Stimulated activated naive CD8-positive, alpha-beta T cell treated with anti-CD3 and anti-CD28 coated beads, Interleukin-15, Interleukin-2, amounts not matched to agents 100 ng/mL and 50 ng/mL, for 24 hours (primary cell): ENCODE results near the gene MRGPRF.
"Not testable (repeated sequence)": the region's sequence is repeated elsewhere in the genome, so short reads cannot be mapped to it uniquely, and the experiment has no call there.

Experiments used
- H3K27ac Mint-ChIP-seq: one replicate; pipeline ENCODE4 v1.8.0; 2021; ENCODE audit warnings: mild to moderate bottlenecking, mixed read lengths
- H3K27me3 Mint-ChIP-seq: one replicate; pipeline ENCODE4 v1.8.0; 2021; ENCODE audit warnings: mixed read lengths
- H3K36me3 Mint-ChIP-seq: one replicate; pipeline ENCODE4 v1.8.0; 2021; ENCODE audit warnings: low read depth, mixed read lengths
- H3K4me1 Mint-ChIP-seq: one replicate; pipeline ENCODE4 v1.8.0; 2021; ENCODE audit warnings: low read depth, mixed read lengths
- H3K4me3 Mint-ChIP-seq: one replicate; pipeline ENCODE4 v1.8.0; 2021; ENCODE audit warnings: mild to moderate bottlenecking, mixed read lengths
- H3K9me3 Mint-ChIP-seq: one replicate; pipeline ENCODE4 v1.8.0; 2021; ENCODE audit warnings: mixed read lengths

The MRGPRF gene

DNA sequence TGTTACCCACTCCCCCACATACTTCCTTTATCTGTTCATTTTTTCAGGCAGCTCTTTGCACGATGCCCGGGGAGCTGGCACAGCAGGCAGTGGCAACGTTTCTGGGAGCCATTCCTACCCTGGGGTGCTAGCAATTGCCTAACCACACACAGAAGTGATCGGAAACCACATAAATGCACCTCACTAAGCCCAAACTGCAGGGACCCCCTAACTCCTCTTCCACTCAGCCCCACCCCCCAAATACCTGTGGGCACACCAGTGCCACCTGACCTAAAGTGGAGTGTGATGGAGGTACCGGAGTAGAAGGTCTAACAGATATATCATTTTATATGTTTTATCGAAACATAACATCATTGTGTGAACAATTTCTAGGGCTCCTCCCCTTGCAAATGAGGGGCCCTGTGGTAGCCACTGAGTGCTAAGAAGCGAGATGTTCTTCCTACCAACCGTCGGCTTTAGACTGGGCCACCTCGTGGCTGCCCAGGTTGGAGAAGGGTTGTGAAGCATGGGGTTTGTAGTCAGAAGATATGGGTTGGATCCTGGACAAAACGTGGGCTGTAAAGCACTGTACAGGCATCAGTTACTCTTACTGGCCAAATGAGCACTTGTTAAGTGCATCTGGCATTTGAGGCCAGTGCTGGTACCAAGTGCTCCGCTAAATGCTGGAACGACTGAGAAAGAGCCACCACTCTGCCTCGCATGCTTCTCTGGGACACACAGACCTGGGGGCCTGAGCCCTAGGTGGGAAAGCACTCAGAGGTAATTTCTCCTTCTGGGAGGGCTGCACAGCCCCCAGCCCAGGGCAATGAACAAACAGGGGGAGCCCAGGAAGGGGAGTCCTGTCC, 35.0 kb downstream of the MRGPRF start:
- H3K36me3 Mint-ChIP-seq, result no peaks in the 10 kb centered on the region
- H3K27ac Mint-ChIP-seq, result no peak overlapping the region
- H3K4me1 Mint-ChIP-seq, result no peaks in the 10 kb centered on the region
- H3K4me3 Mint-ChIP-seq, result no peak overlapping the region
- peaks cover 23% of the 10 kb centered on the region for H3K27me3 Mint-ChIP-seq
- no peaks in the 10 kb centered on the region for H3K9me3 Mint-ChIP-seq

DNA sequence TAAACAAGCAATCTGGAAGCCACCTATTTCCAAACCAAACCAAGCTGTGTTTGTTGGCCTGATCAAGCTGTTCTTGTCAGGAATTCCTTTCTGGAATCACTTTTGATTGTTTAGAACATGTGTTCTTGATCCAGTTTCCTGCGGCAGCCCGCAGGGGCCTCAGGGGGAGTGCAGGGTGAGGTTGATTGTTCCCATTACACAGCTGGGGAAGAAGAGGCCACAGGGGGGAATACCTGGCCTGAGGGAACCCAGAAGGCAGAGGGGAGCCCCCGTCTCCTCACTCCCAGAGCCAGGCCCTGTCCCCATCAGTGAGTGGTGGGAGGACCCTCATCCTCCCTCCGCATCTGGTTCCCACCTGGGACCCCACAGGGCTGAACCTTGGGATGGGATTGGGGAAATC, 36.5 kb downstream of the MRGPRF start:
- Mint-ChIP-seq H3K36me3 (no peaks in the 10 kb centered on the region), H3K4me3 (no peak overlapping the region), H3K27ac (no peak overlapping the region), H3K9me3 (no peaks in the 10 kb centered on the region), H3K27me3 (peaks cover 11% of the 10 kb centered on the region), H3K4me1 (no peaks in the 10 kb centered on the region)

DNA sequence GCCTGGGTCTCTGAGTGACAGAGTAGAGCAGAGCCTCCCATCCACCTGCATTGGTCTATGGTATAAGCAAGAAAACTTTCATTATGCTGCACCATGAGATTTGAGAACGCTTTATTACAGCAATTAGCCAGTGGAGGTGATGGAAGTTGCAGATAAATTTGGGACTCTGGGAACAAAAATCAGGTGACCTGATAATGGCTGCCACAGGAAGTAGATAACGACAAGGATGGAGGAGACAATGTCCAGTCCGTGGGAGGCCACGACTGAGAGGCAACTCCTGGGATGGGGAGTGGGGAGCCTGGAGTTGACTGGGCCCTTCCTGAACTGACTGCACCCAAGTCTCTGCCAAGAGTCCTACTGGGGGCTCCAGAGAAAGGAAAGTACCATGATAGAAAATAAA, 37.0 kb downstream of the MRGPRF start:
- Mint-ChIP-seq H3K36me3 (no peaks in the 10 kb centered on the region), H3K4me1 (no peaks in the 10 kb centered on the region), H3K27ac (no peak overlapping the region), H3K9me3 (no peaks in the 10 kb centered on the region), H3K27me3 (peaks cover 13% of the 10 kb centered on the region), H3K4me3 (no peak overlapping the region)

DNA sequence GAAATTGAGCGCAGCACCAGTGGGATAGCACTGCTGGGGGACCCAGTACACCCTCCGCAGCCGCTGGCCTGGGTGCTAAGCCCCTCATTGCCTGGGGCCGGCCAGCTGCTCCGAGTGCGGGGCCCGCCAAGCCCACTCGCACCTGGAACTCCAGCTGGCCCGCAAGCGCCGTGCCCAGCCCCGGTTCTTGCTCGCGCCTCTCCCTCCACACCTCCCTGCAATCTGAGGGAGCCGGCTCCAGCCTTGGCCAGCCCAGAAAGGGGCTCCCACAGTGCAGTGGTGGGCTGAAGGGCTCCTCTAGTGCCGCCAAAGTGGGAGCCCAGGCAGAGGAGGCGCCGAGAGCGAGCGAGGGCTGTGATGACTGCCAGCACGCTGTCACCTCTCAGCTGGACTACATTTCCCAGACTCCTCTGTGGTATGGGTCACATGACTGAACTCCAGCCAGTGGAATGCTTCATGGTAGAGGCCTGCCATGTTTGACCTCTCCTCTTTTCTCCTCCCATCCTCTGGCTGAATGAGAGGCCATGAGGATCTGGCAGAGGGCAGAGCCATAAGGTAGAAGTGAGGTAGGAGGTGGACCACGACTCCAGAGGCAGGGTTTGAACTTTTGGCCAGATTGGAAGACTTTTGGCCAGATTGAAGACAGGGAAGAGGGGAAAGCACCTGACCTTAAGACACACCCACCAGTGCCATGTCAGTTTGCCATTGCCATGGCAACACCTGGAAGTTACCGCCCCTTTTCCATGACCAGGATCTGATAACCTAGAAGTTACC, 38.4 kb downstream of the MRGPRF start:
- H3K27ac Mint-ChIP-seq, result no peak overlapping the region
- H3K9me3 Mint-ChIP-seq, result no peaks in the 10 kb centered on the region
- H3K27me3 Mint-ChIP-seq, result peaks cover 18% of the 10 kb centered on the region
- no peaks in the 10 kb centered on the region for H3K4me1 Mint-ChIP-seq
- no peak overlapping the region for H3K4me3 Mint-ChIP-seq
- H3K36me3 Mint-ChIP-seq, result no peaks in the 10 kb centered on the region

DNA sequence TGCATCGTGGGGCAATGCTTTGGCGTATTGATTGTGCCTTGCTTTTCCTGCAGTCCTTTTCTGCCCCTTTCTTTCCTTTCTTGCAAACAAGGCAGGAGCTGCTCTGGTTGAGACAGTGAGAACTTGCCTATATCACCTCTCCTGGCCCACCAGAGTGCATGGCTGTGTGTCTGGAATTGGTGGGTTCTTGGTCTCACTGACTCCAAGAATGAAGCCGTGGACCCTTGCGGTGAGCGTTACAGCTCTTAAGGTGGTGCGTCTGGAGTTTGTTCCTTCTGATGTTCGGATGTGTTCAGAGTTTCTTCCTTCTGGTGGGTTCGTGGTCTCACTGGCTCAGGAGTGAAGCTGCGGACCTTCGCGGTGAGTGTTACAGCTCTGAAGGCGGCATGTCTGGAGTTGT, 39.3 kb downstream of the MRGPRF start:
- peaks cover 10% of the 10 kb centered on the region for H3K27me3 Mint-ChIP-seq
- not testable (repeated sequence) for H3K27ac Mint-ChIP-seq, H3K4me1 Mint-ChIP-seq, H3K9me3 Mint-ChIP-seq, H3K4me3 Mint-ChIP-seq, H3K36me3 Mint-ChIP-seq

DNA sequence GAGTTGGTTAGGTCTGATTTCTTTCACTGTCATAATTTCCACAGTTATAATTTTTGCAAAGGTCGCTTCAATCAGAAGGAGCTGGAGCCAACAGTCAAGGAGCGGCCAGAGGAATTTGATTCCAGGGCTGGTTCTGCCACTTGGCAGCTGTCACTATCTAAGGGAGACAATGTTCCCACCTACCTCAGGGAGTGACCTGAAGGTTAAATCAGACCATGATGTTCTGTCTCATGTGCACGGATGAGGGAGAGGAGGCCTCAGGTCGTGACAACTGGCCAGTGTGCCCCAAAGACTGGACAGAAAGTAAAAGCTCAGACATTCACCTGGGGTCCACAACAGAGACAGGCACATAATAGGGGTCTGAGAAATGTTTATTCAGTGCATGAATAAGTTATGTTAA, 39.8 kb downstream of the MRGPRF start:
- no peaks in the 10 kb centered on the region for H3K36me3 Mint-ChIP-seq
- no peak overlapping the region for H3K27ac Mint-ChIP-seq
- no peak overlapping the region for H3K4me3 Mint-ChIP-seq
- H3K27me3 Mint-ChIP-seq, result peaks cover 10% of the 10 kb centered on the region
- no peaks in the 10 kb centered on the region for H3K9me3 Mint-ChIP-seq
- no peaks in the 10 kb centered on the region for H3K4me1 Mint-ChIP-seq

DNA sequence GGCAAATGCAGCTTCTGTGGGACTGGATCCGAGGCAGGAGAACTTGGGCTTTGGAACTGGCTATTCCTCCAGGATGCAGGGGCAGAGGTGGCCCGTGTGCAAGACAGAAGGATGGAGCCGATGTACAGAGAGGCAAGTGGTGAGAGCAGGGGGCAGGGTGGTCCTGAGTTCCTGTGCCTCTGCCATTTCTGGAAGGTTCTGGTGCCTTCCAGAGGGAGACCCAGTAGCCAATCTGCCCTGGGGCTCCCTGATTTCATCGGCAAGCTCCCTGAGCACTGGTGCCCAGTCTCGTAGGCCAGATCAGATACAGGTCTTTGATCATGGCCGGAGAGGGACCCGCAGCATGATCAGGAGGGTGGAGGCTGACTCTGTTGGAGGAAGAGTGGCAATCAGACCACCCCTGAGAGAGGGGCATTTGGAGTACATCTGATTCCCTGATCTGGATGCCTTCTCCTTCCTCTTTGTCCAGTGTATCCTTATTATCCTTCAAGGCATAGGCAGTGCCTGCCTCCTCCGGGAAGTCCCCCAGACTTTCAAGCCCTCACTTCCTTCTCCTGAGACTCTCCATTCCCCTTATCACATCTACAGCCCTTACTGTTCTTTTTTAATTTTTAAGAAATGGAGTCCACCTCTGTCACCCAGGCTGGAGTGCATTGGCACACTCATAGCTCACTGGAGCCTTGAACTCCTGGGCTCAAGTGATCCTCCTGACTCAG, 42.0 kb downstream of the MRGPRF start:
- H3K36me3 Mint-ChIP-seq, result no peaks in the 10 kb centered on the region
- H3K27me3 Mint-ChIP-seq, result peaks cover 11% of the 10 kb centered on the region
- no peaks in the 10 kb centered on the region for H3K9me3 Mint-ChIP-seq
- no peak overlapping the region for H3K4me3 Mint-ChIP-seq
- no peak overlapping the region for H3K27ac Mint-ChIP-seq
- no peaks in the 10 kb centered on the region for H3K4me1 Mint-ChIP-seq

DNA sequence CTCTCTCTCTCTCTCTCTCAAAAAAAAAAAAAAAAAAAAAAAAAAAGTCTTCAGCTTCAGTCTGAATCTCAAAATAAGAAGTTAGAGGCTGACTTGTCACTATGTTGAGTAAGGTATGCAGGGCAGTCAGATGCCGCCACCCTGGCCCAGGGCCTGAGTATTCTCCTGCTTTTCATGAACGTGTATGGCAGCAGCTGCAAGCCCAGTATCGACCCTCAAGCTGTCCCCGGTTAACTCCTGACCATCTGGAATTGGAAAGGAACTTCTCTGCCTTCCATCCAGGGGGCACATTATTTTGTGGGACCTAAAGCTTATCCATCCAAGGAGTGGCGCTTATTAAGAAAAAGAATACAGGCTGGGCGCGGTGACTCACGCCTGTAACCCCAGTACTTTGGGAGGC, 43.7 kb downstream of the MRGPRF start:
- no peaks in the 10 kb centered on the region for H3K9me3 Mint-ChIP-seq
- H3K27me3 Mint-ChIP-seq, result peaks cover 11% of the 10 kb centered on the region
- H3K27ac Mint-ChIP-seq, result no peak overlapping the region
- no peak overlapping the region for H3K4me3 Mint-ChIP-seq
- no peaks in the 10 kb centered on the region for H3K4me1 Mint-ChIP-seq
- no peaks in the 10 kb centered on the region for H3K36me3 Mint-ChIP-seq

DNA sequence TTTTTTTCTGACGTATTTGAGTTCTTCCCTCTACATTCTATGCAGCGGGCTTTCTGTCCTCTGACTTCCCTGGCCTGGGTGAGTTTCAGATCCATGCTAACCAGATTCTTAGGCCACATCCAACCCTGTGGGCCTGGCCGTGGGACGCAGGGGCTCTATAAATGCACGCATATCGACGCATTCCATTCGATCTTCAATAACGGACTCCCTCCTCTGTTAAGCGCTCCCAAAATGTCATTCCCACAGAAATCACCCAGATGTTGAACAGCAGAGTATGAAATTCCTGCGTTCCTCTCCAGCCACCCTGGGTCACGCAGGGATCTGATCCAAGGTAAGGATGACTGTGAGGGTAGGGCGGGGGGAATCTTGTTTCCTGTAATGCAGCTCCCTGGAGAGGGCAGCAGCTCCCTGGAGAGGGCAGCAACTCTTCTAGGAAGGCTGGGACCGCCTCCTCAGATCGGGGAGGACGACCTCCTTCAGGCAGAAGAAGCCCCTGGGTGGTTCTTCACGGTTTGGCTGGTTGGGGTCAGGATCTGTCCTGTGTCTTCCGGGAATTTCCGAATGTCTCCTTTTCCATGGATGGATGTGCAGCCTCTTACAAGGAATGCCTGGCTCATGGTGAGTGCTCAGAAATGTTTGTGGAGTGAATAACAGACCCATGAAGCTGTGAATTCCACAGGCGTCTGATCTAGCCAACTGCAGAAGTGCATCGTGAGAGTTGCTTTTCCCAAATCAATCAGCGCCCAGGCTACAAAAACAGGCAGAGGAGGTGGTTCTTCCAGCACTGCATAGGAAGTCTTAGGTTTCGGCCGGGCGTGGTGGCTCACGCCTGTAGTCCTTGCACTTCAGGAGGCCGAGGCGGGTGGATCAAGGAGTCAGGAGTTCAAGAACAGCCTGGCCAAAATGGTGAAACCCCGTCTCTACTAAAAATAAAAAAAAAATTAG, 44.5 kb downstream of the MRGPRF start:
- peaks cover 11% of the 10 kb centered on the region for H3K27me3 Mint-ChIP-seq

DNA sequence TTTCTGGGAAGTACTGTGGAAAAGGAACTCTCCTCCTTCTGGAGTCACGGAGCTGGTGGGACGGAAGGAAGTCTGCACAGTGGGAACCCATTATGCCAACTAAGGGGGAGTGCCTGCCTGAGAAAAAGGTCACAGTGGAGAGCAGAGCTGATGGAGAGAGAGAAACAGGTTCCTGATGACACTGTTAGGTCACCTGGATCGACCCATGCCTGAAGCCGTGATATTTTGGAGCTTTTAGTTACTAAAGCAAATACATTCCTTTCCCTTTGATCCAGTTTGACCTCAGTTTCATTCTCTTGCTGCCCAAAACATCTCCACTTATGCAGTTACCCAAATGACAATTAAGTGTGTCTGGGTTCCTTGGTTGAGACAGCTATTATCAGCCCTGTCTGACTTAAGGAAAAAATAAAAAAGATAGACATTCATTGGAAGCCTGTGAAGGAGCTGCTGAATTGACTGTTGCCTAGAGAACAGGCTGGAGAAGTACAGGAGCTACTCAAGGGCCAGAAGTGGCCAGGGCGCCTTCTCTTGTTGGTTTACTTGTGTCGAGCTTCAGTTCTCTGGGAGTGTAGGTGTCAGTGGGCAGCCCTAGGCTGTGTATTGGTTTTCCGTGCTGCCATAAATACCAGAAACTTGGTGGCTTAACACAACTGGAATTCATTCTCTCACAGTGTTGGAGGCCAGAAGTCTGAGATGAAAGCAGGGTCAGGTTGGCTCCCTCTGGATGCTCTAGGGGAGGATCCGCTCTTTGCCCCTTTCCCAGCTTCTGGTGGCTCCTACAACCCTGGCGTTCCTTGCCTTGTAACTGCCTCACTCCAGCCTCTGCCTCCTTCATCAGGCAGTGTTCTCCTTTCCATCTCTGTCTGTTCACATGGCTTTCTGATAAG, 45.9 kb downstream of the MRGPRF start:
- Mint-ChIP-seq H3K9me3 (no peaks in the 10 kb centered on the region), H3K4me1 (peaks cover 7% of the 10 kb centered on the region), H3K27me3 (peaks cover 11% of the 10 kb centered on the region), H3K27ac (no peak overlapping the region), H3K4me3 (no peak overlapping the region), H3K36me3 (no peaks in the 10 kb centered on the region)

More for the DNA sequence above, 44.5 kb downstream of the MRGPRF start:
- Mint-ChIP-seq H3K27ac (no peak overlapping the region), H3K4me3 (no peak overlapping the region), H3K9me3 (no peaks in the 10 kb centered on the region), H3K4me1 (no peaks in the 10 kb centered on the region), H3K36me3 (no peaks in the 10 kb centered on the region)

DNA sequence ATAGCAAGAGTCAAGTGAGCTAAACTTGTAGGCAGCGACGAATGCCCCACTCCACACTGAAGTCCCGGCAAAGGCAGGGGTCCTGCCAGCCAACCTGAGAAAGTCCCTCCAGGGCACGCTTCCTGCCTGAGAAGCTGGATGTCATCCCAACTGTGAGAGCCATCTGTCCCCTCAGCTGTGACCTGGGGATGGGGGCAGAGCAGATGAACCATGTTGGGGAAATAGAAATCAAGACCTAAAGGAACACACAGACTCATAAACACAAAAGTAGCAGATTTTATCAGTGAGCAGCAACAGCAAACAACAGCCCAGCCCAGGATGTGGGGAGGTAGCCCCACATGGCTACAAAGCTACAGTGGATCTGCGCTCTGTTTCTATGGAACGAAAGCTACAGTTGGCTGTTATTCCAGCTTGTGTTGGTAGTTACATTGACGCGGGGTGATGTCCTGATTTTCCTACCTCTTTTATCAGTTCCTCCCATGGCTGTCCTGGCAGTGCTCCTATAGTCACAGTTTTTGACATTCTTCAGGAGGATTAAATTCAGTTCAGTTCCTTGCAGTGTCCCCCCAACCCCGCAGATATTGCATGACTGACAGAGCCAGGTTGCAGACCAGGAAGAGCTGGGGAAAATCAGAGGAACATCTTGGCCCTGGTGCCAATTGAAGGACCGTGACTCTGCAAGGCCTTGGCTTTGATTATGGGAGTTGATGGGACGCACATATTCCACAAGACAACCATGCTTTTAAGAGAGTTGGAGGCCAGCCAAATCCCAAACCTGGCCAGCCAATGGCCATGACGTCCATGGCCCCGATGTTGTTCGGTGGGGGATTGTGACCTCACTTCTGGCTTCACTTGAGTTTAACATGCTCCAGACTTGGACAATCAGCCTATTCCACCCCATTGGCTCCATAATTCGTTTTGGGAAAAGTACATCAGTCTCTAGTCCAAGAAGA, 46.9 kb downstream of the MRGPRF start:
- no peaks in the 10 kb centered on the region for H3K36me3 Mint-ChIP-seq
- H3K27me3 Mint-ChIP-seq, result peaks cover 8% of the 10 kb centered on the region
- no peak overlapping the region for H3K27ac Mint-ChIP-seq
- peaks cover 7% of the 10 kb centered on the region for H3K4me1 Mint-ChIP-seq
- H3K9me3 Mint-ChIP-seq, result no peaks in the 10 kb centered on the region
- no peak overlapping the region for H3K4me3 Mint-ChIP-seq

DNA sequence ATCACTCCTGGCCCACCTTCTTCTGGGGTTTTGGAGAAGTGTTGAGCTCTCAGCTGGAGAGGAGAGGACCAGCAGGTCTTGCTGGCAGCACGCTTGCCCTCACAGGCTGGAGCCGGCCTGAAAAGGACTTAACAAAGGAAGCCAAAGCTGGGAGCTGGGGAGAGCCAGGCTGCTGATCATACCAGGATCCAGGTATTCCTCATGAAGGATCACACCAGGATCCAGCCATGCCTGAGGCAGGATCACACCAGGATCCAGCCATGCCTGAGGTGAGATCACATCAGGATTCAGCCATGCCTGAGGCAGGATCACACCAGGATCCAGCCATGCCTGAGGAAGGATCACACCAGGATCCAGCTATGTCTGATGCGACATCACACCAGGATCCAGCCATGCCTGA, 49.3 kb downstream of the MRGPRF start:
- Mint-ChIP-seq H3K9me3 (no peaks in the 10 kb centered on the region), H3K36me3 (no peaks in the 10 kb centered on the region), H3K4me3 (no peak overlapping the region), H3K27me3 (peaks cover 3% of the 10 kb centered on the region), H3K27ac (no peak overlapping the region), H3K4me1 (peaks cover 7% of the 10 kb centered on the region)
